Measurements from ENCODE around the gene CCL27. TPM values are rescaled to one million over a fixed set of nuclear protein-coding genes. Genes with fewer than 3 reads are reported as not detected.
"Not testable (repeated sequence)": the region's sequence is repeated elsewhere in the genome, so short reads cannot be mapped to it uniquely, and the experiment has no call there.

CCL27 gene
- total RNA-seq, 1 experiment from 2014 or later, result not detected

DNA sequence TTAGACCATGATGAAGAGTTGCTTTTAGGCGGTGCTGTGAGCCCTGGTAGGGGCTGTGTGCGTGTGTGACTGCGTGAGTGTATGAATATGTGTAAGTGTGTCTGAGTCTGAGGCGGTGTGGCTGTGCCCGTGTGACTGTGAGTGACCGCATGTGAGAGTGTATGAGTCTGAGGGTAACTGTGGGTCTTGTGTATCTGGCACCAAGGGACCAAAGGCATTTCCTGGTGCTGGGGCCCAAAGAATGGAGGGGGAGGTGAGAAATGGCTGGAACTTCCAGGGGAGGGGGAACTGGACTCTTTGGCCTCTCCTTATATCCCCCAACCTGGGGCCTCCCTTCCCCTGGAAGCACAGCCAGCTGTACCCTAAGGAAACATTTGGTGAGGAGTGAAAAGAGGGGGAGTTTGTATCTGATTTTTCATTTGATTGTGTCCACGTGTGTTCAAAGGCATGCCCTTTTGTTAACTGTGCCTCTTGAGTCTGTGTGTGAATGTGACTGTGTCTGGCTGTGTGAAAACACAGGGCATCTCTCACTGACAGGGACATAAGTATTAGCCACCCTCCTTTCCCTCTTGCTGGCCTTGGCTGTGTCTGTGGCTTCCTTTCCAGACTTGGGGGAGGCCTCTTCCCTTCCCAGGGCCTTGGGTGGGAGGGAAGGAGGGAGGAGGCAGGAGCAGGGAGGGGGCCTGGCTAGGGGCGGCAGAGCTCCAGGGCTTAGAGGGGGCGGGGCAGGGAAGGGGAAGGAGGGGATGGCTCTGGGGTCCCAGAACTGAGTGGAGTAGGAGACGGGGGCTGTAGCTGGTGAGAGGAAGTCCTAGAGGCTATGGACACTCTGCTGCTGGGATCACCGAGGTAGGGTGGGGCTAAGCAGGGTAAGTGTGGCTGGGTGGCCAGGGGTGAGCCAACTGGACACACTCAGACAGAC is 9.0 kb downstream of the CCL27 start:
- DNase-seq (ENCODE audit: low spot score), result no peak
- in situ Hi-C loops (cut with HindIII; ENCODE audit: low sequenced_read_pairs), result no loop called here

DNA sequence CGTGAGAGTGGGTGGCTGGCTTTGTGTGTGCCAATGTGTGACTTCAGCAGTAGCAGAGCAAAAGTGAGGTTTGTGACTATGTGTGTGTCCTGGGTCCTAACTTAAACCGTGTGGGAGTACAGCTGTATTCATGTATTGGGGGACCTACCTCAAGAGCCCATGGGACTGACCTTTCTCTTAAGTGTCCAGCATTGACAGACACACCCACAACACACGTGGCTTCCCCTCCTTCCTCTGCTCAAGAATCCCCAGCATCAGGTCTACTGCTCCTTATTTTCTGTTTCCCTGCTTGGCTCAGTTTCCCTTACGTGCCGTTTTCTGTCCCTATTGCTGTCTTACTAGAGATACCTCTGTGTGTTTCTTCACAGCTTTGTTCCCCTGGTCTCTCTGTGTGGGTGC is 9.9 kb downstream of the CCL27 start:
- DNase-seq (ENCODE audit: low spot score), result no peak
- in situ Hi-C loops (cut with HindIII; ENCODE audit: low sequenced_read_pairs), result no loop called here

DNA sequence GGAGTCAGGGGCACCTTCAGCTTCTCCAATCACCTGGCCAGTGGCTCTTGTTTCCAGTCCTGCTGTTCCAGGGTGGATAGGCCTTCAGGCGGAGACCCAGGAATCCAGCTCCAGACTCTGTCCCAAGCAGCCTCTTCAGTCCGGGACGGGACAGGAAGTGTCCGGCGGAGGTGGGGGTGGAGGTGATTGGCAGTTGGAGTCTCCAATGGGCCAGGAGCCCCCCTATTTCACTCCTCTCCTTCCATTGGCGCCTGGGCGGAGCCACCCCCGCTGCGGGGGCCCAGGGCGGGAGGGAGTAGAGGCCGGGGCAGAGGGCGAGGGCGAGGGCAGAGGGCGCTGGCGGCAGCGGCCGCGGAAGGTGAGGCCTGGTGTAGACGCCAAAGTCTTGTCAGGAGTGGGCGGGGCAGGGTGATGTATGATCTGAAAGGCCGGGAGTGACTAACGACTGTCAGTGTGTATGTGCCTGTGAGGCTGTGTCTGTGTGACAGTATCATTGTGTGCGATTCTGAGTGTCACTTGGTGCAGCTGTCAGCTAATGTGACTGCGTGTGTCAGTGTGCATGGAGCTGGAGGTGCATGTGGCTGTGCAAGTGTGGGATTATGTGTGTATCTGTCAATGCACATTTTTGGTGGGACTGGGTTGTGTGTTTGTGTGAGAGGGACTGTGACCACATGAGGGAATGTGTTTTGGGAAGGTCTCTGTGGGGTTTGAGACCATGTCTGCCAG is 10.4 kb downstream of the CCL27 start, which contains the start of gene IL11RA:
Gene IL11RA, plus strand, starts transcription at position 310 of the 726 bp plus-strand sequence. CDS start 3,033 bp downstream, outside the sequence.
- in situ Hi-C loops (cut with HindIII; ENCODE audit: low sequenced_read_pairs), result no loop called here

DNA sequence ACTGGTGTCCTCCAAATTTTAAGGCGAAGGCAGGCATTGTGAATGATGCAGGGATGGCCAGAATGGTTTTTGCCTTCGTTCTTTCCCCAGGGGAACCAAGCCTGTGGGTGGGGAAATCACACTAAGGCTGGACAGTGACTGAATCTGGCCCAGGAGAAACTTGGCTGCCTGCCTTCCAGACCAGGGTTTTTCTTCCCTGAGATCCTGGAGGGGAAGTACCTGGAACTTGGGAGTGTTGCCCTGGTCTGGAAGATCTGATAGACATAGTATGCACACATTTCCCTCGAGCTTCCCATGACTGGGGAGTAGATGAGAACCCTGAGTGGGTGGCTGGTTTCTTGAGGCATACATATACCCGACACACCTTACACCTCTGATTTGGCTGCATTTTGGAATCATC is 11.1 kb downstream of the CCL27 start:
- in situ Hi-C loops (cut with HindIII; ENCODE audit: low sequenced_read_pairs), result no loop called here
- DNase-seq (ENCODE audit: low spot score), result no peak

More for the DNA sequence above, 10.4 kb downstream of the CCL27 start, which contains the start of gene IL11RA:
- peak; percentile 56 for DNase-seq (ENCODE audit: low spot score)

DNA sequence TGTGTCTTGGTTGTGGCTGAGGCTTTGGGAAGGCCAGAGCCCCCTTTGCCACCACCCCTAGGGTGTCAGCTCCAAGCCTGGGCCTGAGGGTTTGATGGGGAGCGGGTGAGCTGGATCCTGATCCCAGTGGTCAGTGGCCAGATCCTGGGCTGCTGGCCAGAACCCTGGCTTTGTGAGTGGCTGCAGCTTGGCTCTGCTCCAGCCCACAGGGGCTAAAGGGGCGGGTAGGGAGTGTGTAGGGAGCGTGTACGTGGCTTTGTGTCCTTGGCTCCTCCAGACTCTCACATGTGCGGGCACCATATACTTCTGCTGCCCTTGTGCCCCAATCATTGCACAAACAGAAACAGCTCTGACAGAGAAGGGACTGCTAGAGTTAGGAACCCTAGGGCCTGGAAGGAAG is 11.6 kb downstream of the CCL27 start:
- in situ Hi-C loops (cut with HindIII; ENCODE audit: low sequenced_read_pairs), result no loop called here
- DNase-seq (ENCODE audit: low spot score), result no peak

DNA sequence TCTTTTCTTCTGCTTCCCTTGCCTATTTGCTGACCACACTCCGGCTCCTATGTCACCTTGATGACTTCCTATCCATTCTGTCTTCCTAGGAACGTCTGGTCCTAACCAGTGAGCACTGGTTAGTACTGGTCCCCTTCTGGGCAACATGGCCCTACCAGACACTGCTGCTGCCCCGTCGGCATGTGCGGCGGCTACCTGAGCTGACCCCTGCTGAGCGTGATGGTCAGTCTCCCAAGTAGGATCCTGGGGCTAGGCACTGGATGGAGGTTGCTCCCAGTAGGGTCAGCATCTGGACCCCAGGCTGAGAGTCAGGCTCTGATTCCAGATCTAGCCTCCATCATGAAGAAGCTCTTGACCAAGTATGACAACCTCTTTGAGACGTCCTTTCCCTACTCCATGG is 13.8 kb downstream of the CCL27 start:
- in situ Hi-C loops (cut with HindIII; ENCODE audit: low sequenced_read_pairs), result no loop called here

DNA sequence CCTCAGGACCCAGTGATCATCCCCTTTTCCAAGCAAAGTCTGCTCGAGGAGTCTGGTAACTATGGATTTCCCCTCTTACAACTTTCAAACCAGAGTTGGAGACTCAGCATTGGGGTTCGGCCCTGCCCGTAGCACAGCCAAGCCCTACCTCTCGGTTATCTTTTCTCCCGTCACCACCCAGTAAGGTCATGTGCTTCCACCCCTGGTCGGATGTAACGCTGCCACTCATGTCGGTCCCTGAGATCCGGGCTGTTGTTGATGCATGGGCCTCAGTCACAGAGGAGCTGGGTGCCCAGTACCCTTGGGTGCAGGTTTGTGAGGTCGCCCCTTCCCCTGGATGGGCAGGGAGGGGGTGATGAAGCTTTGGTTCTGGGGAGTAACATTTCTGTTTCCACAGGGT is 14.8 kb downstream of the CCL27 start:
- DNase-seq (ENCODE audit: low spot score), result no peak
- in situ Hi-C loops (cut with HindIII; ENCODE audit: low sequenced_read_pairs), result no loop called here

More for the DNA sequence above, 13.8 kb downstream of the CCL27 start:
- no peak for DNase-seq (ENCODE audit: low spot score)

DNA sequence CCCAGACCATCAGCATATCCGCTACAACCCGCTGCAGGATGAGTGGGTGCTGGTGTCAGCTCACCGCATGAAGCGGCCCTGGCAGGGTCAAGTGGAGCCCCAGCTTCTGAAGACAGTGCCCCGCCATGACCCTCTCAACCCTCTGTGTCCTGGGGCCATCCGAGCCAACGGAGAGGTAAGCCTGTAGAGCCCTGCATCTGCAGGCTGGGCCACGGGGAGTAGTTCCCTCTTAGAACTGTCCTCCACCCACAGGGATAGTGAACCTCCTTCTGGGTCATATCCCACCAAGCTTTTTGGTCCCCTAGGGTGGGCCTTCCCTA is 15.4 kb downstream of the CCL27 start:
- in situ Hi-C loops (cut with HindIII; ENCODE audit: low sequenced_read_pairs), result no loop called here
- DNase-seq (ENCODE audit: low spot score), result no peak

DNA sequence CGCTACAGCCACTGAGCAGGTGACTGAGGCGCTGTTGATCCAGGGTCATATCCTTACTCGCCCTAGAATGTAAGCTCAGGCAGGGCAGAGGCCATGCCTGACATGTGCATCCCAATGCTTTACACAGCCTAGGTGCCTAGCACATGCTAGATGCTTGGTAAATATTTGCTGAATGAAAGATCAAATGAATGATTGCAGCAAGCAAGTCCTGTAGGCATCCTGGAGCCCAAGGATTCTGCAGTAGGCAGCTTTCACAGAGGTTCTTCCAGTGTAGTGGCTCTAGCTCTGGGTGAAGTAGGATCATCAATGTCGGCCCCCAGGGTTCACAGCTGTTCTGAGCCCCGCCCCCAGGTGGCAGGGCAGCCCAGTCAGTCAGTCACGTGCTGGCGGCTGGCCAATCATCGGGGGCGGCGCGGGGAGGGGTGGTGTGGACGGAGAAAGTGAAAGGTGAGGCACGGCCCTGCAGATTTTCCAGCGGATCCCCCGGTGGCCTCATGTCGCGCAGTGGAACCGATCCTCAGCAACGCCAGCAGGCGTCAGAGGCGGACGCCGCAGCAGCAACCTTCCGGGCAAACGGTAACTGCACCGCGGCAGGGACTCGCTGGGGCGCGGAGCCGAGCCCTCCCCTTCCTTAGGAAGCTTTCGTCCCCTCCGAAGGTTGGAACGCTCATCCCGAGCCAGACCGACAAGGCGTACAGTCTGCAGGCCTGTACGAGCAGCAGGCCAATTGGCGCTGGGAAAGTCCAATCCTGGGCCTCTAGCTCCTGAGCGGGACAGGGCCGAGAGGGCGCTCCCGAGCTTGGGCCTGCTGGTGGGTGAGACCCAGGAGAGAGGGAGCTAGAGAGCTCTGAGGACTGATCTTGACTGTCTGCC is 16.0 kb downstream of the CCL27 start, which contains the start of gene GALT:
Gene GALT, plus strand, starts transcription at position 465 of the 873 bp plus-strand sequence. Its CDS starts 30 bp downstream, at position 495.
- in situ Hi-C loops (cut with HindIII; ENCODE audit: low sequenced_read_pairs), result no loop called here
- DNase-seq (ENCODE audit: low spot score), result peak; percentile 85

DNA sequence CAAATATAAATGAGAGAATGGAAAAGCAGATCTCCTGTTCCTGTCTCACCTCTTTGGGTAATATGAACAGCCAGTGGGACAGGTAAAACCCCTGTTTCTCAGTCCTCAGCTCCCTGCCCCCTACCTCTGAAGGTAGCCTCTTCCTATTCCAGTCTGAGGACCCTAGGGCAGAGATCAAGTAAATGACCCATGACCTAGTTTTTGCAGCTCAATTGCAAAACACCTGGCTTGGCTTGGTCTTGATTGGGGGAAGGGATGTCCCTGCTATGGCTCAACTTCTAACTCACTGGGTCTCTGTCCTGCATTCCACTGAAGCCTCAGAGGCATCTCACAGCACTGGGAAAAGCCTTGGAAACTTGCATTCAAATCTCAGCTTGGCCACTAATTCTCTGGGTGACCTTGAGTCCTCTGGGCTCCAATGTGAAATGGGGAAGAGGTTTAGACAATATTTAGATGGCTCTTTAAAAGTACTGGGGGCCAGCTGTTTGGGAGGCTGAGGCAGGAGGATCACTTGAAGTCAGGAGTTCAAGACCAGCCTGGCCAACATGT is 17.6 kb downstream of the CCL27 start:
- in situ Hi-C loops (cut with HindIII; ENCODE audit: low sequenced_read_pairs), result no loop called here
- no peak for DNase-seq (ENCODE audit: low spot score)

DNA sequence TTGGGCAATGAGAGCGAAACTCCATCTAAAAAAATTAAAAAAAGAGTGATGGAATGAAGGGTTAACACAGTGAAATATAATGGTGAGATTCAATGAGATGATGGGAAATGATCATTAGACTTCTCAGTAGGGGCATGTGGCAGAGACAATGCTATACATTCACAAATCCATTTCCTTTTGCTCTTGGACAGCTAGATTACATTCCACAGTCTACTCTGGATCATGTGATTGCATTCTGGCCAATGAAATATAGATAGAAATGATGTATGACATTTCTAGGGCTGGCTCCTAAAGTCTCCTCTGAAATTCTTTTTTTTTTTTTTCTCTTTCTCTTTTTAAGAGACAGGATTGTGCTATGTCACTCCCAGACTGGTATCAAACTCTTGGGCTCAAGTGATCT is 19.8 kb downstream of the CCL27 start:
- in situ Hi-C loops (cut with HindIII; ENCODE audit: low sequenced_read_pairs), result no loop called here
- DNase-seq (ENCODE audit: low spot score), result no peak

DNA sequence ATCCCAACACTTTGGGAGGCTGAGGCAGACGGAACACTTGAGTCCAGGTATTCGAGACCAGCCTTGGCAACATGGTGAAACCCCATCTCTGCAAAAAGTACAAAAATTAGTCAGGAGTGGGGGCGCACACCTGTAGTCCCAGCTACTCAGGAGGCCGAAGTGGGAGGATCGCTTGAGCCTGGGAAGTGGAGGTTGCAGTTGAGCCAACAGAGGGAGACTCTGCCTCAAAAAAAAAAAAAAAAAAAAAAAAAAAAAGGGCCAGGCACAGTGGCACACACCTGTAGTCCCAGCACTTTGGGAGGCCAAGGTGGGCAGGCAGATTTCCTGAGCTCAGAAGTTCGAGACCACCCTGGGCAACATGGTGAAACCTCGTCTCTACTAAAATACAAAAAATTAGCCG is 23.1 kb downstream of the CCL27 start:
- in situ Hi-C loops (cut with HindIII; ENCODE audit: low sequenced_read_pairs); DNase-seq (ENCODE audit: low spot score): not testable (repeated sequence)

DNA sequence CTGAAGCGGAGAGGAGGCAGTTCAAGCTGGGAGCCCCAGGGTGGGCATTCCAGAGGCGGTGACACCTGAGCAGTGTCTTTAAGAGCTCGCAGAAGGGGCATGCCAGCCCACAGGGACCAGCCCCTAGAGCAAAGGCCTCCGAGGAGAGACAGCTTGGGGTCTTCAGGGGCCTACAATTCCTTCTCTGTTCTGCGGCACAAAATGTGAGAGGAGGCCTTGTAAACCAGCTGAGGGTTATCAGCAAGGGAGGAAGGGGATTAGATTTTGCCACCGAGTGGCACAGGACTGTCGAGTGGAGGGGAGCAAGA is 24.4 kb downstream of the CCL27 start:
- in situ Hi-C loops (cut with HindIII; ENCODE audit: low sequenced_read_pairs), result no loop called here
- DNase-seq (ENCODE audit: low spot score), result no peak

DNA sequence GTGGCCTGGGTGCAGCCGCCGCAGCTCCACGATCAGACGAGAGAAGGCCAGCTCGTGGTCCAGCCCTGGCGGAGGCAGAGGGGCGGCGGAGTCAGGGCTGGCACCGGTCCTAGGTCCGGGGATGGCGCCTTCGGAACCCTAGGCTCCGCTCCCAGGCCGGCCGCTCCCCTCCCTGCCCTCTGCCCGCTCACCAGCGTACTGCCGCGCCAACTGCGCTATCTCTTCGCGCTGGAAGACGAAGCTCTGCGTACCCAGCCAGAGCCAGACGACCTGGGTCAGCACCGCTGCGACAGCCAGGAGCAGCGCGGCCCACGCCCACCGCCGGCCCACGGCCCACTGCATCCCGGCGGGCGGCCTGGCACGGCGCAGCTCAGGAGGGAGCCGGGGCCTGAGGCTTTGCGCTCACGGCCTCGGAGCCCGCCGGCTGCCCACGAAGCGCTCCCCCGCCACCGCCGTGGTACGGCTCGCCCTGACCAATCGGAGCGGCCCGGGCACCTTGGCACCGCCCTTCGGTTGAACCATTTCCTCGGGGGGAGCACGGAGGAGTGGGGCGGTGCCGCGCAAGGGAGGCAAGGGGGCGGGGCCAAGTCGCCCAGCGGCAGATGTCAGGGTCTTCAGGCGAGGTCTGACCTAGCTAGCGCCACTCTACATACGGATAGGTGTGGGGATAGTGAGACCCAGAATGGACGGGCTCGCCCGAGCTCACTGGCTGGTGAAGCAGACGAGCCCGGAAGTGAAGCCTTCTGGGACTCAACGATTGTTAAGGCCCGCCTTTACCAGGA is 24.9 kb downstream of the CCL27 start, which contains the start of gene SIGMAR1:
Gene SIGMAR1, minus strand, starts transcription at position 432 of the 782 bp plus-strand sequence. Its CDS starts 90 bp downstream, at position 342.
- in situ Hi-C loops (cut with HindIII; ENCODE audit: low sequenced_read_pairs), result no loop called here
- DNase-seq (ENCODE audit: low spot score), result peak; percentile 93

DNA sequence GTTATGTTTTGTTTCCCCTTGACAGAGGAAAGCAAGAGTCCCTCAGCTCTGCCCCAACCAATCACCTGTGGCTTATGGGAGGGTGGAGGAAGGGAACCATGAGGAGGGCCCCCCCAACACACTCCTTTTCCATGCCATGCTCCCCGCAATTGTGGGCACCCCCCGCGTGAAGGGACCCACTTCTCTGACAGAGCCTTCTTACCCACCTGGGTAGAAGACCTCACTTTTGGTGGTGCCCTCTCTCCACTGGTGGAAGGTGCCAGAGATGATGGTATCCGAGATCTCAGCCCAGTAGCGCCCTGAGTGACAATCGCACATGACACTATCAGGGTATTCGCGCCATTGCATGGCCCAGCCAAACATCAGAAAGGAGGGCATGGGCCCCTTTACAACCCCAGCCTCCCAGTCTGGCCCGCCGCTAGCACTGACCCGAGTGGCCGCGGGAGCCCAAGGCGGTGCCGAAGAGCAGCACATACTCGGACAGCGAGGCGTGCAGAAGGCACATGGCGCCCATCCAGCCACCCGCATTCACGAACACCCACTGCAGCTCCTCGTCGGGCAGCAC is 25.6 kb downstream of the CCL27 start:
- no peak for DNase-seq (ENCODE audit: low spot score)
- in situ Hi-C loops (cut with HindIII; ENCODE audit: low sequenced_read_pairs), result no loop called here

DNA sequence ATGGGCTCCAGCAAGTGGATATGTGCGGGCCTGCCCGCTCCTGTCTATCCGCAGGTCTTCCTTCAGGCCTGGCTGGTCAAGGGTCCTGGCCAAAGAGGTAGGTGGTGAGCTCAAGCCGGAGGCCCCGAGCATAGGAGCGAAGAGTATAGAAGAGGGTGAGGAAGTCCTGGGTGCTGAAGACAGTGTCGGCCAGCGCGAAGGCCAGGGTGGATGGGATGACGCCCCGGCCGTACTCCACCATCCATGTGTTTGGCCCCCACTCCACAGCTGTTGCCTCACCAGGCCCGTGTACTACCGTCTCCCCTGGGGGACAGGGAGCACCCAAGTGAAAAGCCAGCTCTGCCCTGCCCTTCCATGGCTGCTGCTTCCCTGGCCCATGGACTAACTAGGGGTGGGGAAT is 26.9 kb downstream of the CCL27 start:
- DNase-seq (ENCODE audit: low spot score), result no peak
- in situ Hi-C loops (cut with HindIII; ENCODE audit: low sequenced_read_pairs), result no loop called here

DNA sequence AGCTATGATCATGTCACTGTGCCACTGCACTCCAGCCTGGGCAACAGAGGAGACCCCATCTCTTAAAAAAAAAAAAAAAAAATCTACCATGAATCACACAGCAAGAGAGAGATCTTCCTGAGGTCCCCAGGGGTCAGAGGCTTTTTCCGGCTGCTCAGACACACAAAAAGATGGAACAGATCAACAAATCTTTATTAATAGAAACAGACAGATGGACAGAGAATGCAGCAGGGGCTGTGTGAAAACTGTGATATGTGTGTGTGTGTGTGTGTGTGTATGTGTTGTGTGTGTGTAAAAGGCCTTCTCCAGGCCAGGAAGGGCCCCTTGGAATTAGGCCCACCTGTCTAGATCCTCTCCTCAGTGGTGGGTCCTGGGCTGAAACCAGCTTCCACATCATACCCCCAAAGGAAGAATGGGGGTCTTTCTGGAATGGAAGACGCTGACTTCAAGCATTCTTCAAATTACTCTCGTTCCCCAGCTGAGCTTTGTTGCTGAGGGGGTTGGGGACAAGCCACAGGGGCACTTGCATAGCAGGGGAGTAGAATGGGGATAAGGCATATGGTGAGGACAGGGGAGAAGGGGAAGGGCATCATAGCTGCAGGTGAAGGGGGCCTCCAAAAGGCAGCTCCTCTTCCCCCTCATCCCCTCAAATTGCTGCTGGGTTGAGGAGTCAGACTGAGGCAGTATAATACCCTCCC is 27.8 kb downstream of the CCL27 start:
- in situ Hi-C loops (cut with HindIII; ENCODE audit: low sequenced_read_pairs), result no loop called here
- no peak for DNase-seq (ENCODE audit: low spot score)
